Neuronal stem cell (in vitro differentiated cells): ENCODE measurements around the gene EPHA4.

Source experiments
- DNase-seq: peaks from one replicate; pipeline ENCODE4 v3.0.0-alpha.2; 2013; ENCODE audit warnings: low spot score
- H2AFZ ChIP-seq: one replicate; pipeline ENCODE4 v1.6.1; 2013; ENCODE audit warnings: mild to moderate bottlenecking, low read length, inconsistent platforms
- H2AK5ac ChIP-seq: 2 replicates; pipeline ENCODE4 v1.6.1; 2013; ENCODE audit warnings: low read depth, mild to moderate bottlenecking, inconsistent platforms, low read length, moderate library complexity, mixed read lengths
- H2BK120ac ChIP-seq: 2 replicates; pipeline ENCODE4 v1.6.1; 2013; ENCODE audit warnings: low read depth, mild to moderate bottlenecking, inconsistent platforms, low read length, moderate library complexity, mixed read lengths
- H2BK12ac ChIP-seq: one replicate; pipeline ENCODE4 v1.6.1; 2013; ENCODE audit warnings: low read length, inconsistent platforms
- H2BK15ac ChIP-seq: 2 replicates; pipeline ENCODE4 v1.6.1; 2013; ENCODE audit warnings: mild to moderate bottlenecking, low read length, inconsistent platforms, mixed read lengths
- H2BK5ac ChIP-seq: one replicate; pipeline ENCODE4 v1.6.1; 2013; ENCODE audit warnings: inconsistent platforms, mild to moderate bottlenecking, low read length, moderate library complexity
- H3K14ac ChIP-seq: one replicate; pipeline ENCODE4 v1.6.1; 2013; ENCODE audit warnings: low read length, inconsistent platforms
- H3K18ac ChIP-seq: 2 replicates; pipeline ENCODE4 v1.6.1; 2013; ENCODE audit warnings: low read length, inconsistent platforms
- H3K23ac ChIP-seq: 2 replicates; pipeline ENCODE4 v1.6.1; 2013; ENCODE audit warnings: low read depth, mild to moderate bottlenecking, mixed read lengths, low read length, inconsistent platforms; ENCODE audit not compliant: poor library complexity
- H3K27ac ChIP-seq: replicated peaks from 3 replicates; pipeline ENCODE4 v1.5.1; 2013; ENCODE audit warnings: low read length, inconsistent platforms
- H3K27me3 ChIP-seq, 3 experiments: 2 replicates each; pipeline ENCODE4 v1.6.1; 2013; ENCODE audit warnings: low read length in 3 of 3, mild to moderate bottlenecking in 2 of 3, inconsistent platforms in 1 of 3, low read depth in 1 of 3, mixed read lengths in 1 of 3, moderate library complexity in 1 of 3; ENCODE audit not compliant: control insufficient read depth in 3 of 3, insufficient read depth in 3 of 3
- H3K36me3 ChIP-seq, 2 donors: replicated peaks in 1 of 2; 2 replicates each; pipeline ENCODE4 v1.6.1; 2013; ENCODE audit warnings: low read length in 2 of 2; ENCODE audit not compliant: control insufficient read depth in 2 of 2, insufficient read depth in 2 of 2
- H3K4ac ChIP-seq: 2 replicates; pipeline ENCODE4 v1.6.1; 2013; ENCODE audit warnings: inconsistent platforms, mild to moderate bottlenecking, low read length, moderate library complexity
- H3K4me1 ChIP-seq, 2 donors: 1 replicate in 1 of 2; 2 replicates in 1 of 2; pipeline ENCODE4 v1.6.1; 2013; ENCODE audit warnings: low read length in 2 of 2, low read depth in 1 of 2; ENCODE audit not compliant: control insufficient read depth in 2 of 2, insufficient read depth in 1 of 2
- H3K4me2 ChIP-seq: one replicate; pipeline ENCODE4 v1.6.1; 2013; ENCODE audit warnings: mild to moderate bottlenecking, low read length, inconsistent platforms; ENCODE audit not compliant: insufficient read depth, poor library complexity, severe bottlenecking
- H3K4me3 ChIP-seq, 2 donors: 2 replicates each; pipeline ENCODE4 v1.5.1; 2013; ENCODE audit warnings: low read length in 2 of 2, mild to moderate bottlenecking in 2 of 2, inconsistent platforms in 1 of 2, moderate library complexity in 1 of 2
- H3K79me1 ChIP-seq: one replicate; pipeline ENCODE4 v1.6.1; 2013; ENCODE audit warnings: low read depth, mild to moderate bottlenecking, inconsistent platforms, low read length, moderate library complexity
- H3K9ac ChIP-seq: one replicate; pipeline ENCODE4 v1.6.1; 2013; ENCODE audit warnings: mild to moderate bottlenecking, low read depth, low read length, inconsistent platforms; ENCODE audit not compliant: poor library complexity
- H3K9me3 ChIP-seq, 2 donors: replicated peaks in 1 of 2; 2 replicates each; pipeline versions ENCODE3 to v1.6.1; 2013; ENCODE audit warnings: low read length in 2 of 2, mild to moderate bottlenecking in 2 of 2, inconsistent platforms in 1 of 2, low read depth in 1 of 2, mixed read lengths in 1 of 2, moderate library complexity in 1 of 2; ENCODE audit not compliant: control insufficient read depth in 2 of 2, insufficient read depth in 1 of 2
- H4K8ac ChIP-seq: one replicate; pipeline ENCODE4 v1.6.1; 2013; ENCODE audit warnings: low read depth, mild to moderate bottlenecking, inconsistent platforms, low read length, moderate library complexity
- H4K91ac ChIP-seq: one replicate; pipeline ENCODE4 v1.6.1; 2013; ENCODE audit warnings: low read length, low read depth, mild to moderate bottlenecking, inconsistent platforms; ENCODE audit not compliant: poor library complexity
- WGBS, 2 donors: extraction: QIAGEN DNeasy Blood & Tissue Kit; methylation state at CpG; one replicate each; pipeline ENCODE4 v1.1.7; 2013; ENCODE audit warnings: missing lambda C conversion rate in 2 of 2, mixed read lengths in 1 of 2; ENCODE audit not compliant: insufficient read length in 2 of 2, insufficient replicate concordance in 1 of 2; ENCODE audit errors: extremely low coverage in 2 of 2; 5-methylcytosine and 5-hydroxymethylcytosine counted together

EPHA4 gene

GRCh38 chr2:221415789-221416188 lies 156.3 kb downstream of the EPHA4 start:
- no peak overlapping the region for H4K91ac ChIP-seq
- no peak for DNase-seq
- no peaks in the 10 kb centered on the region for H3K9me3 ChIP-seq
- no peaks in the 10 kb centered on the region for H3K4me1 ChIP-seq
- H3K18ac ChIP-seq = no peak overlapping the region
- H2BK15ac ChIP-seq = no peak overlapping the region
- H3K4me2 ChIP-seq = no peak overlapping the region
- H2AFZ ChIP-seq = no peak overlapping the region
- no peak overlapping the region for H2BK5ac ChIP-seq
- H3K27me3 ChIP-seq = no peaks in the 10 kb centered on the region
- peaks cover 6 to 15% of the 10 kb centered on the region in 2 donors for H3K36me3 ChIP-seq
- no peaks in the 10 kb centered on the region for H3K79me1 ChIP-seq
- H3K4me3 ChIP-seq = no peak overlapping the region
- no peak overlapping the region for H2AK5ac ChIP-seq
- no peak overlapping the region for H2BK120ac ChIP-seq
- H2BK12ac ChIP-seq = no peak overlapping the region
- H3K14ac ChIP-seq = no peak overlapping the region
- no CpG with 5 or more reads among the region's 5 CpGs for WGBS, 2 donors
- H3K4ac ChIP-seq = no peak overlapping the region
- H3K27ac ChIP-seq = no peak overlapping the region
- H4K8ac ChIP-seq = no peak overlapping the region
- no peak overlapping the region for H3K9ac ChIP-seq
- H3K23ac ChIP-seq = no peak overlapping the region

GRCh38 chr2:221412978-221413377 lies 159.1 kb downstream of the EPHA4 start:
- H3K4me3 ChIP-seq = no peak overlapping the region
- no peak overlapping the region for H2BK120ac ChIP-seq
- H3K27me3 ChIP-seq = no peaks in the 10 kb centered on the region
- H3K23ac ChIP-seq = no peak overlapping the region
- H2BK12ac ChIP-seq = no peak overlapping the region
- H3K36me3 ChIP-seq = no peaks in the 10 kb centered on the region
- no peak overlapping the region for H3K18ac ChIP-seq
- no peak overlapping the region for H2BK15ac ChIP-seq
- no peak overlapping the region for H3K14ac ChIP-seq
- no peak for DNase-seq
- H2BK5ac ChIP-seq = no peak overlapping the region
- H3K9me3 ChIP-seq = no peaks in the 10 kb centered on the region
- H2AFZ ChIP-seq = no peak overlapping the region
- WGBS, 2 donors = no CpG with 5 or more reads among the region's 1 CpG
- H3K79me1 ChIP-seq = no peaks in the 10 kb centered on the region
- no peak overlapping the region for H3K4ac ChIP-seq
- no peaks in the 10 kb centered on the region for H3K4me1 ChIP-seq
- no peak overlapping the region for H3K9ac ChIP-seq
- H4K91ac ChIP-seq = no peak overlapping the region
- H3K4me2 ChIP-seq = no peak overlapping the region
- no peak overlapping the region for H4K8ac ChIP-seq
- H3K27ac ChIP-seq = no peak overlapping the region
- no peak overlapping the region for H2AK5ac ChIP-seq

GRCh38 chr2:221410487-221410886 lies 161.6 kb downstream of the EPHA4 start:
- no peak overlapping the region for H3K9ac ChIP-seq
- no peak overlapping the region for H3K14ac ChIP-seq
- H3K79me1 ChIP-seq = no peaks in the 10 kb centered on the region
- H2BK120ac ChIP-seq = no peak overlapping the region
- DNase-seq = no peak
- H2BK12ac ChIP-seq = no peak overlapping the region
- no CpG with 5 or more reads among the region's 4 CpGs for WGBS, 2 donors
- no peak overlapping the region for H4K91ac ChIP-seq
- H3K4me3 ChIP-seq = no peak overlapping the region
- H3K36me3 ChIP-seq = no peaks in the 10 kb centered on the region
- no peak overlapping the region for H2AK5ac ChIP-seq
- no peaks in the 10 kb centered on the region for H3K9me3 ChIP-seq
- no peak overlapping the region for H3K4me2 ChIP-seq
- H2AFZ ChIP-seq = no peak overlapping the region
- H3K23ac ChIP-seq = no peak overlapping the region
- no peak overlapping the region for H3K27ac ChIP-seq
- H4K8ac ChIP-seq = no peak overlapping the region
- H3K27me3 ChIP-seq = no peaks in the 10 kb centered on the region
- no peak overlapping the region for H2BK5ac ChIP-seq
- H3K18ac ChIP-seq = no peak overlapping the region
- H3K4ac ChIP-seq = no peak overlapping the region
- no peaks in the 10 kb centered on the region for H3K4me1 ChIP-seq
- no peak overlapping the region for H2BK15ac ChIP-seq

- Histone ChIP-seq H3K4ac (no peak overlapping the region), H2BK5ac (no peak overlapping the region), H3K14ac (no peak overlapping the region), H3K4me2 (no peak overlapping the region), H2AK5ac (no peak overlapping the region), H3K23ac (no peak overlapping the region), H2AFZ (no peak overlapping the region), H3K4me3 (no peak overlapping the region), H3K27ac (no peak overlapping the region), H4K8ac (no peak overlapping the region), H3K9ac (no peak overlapping the region), H3K27me3 (no peaks in the 10 kb centered on the region), H2BK12ac (no peak overlapping the region), H2BK15ac (no peak overlapping the region), H3K4me1 (no peaks in the 10 kb centered on the region), H4K91ac (no peak overlapping the region), H3K18ac (no peak overlapping the region), H3K9me3 (no peaks in the 10 kb centered on the region), H3K79me1 (no peaks in the 10 kb centered on the region), H3K36me3 (no peaks in the 10 kb centered on the region), H2BK120ac (no peak overlapping the region)
- no peak for DNase-seq
- WGBS, 2 donors = no CpG with 5 or more reads among the region's 5 CpGs
Observed at GRCh38 chr2:221407765-221408164, 164.3 kb downstream of the EPHA4 start.
